ENCODE data around the gene ANKS6.
A peak's percentile ranks its signal among the peaks of the same experiment; 100 is the strongest.

ANKS6 gene

GRCh38 chr9:98732091-98732490, 64.3 kb downstream of the ANKS6 start:
- no peak for DNase-seq

DNA sequence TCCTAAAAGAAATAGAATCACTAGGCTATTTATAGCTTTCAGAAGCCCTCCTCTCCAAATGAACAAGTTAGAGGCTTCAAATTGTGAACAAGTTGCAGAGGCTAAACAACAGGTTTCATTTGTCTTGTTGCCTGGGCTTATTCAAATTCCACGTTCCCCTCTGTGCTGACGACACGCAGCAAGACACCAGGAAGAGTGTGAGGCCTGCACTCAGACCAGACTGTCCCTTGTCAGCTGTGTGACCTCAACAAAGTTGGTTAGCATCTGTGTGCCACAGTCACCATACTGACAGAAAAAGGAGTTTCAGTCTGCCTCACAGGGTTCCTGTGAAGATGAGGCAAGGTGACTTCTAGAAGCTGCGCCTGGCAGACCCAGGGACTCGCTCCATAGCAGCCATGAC, 65.5 kb downstream of the ANKS6 start:
- no peak for DNase-seq

DNA sequence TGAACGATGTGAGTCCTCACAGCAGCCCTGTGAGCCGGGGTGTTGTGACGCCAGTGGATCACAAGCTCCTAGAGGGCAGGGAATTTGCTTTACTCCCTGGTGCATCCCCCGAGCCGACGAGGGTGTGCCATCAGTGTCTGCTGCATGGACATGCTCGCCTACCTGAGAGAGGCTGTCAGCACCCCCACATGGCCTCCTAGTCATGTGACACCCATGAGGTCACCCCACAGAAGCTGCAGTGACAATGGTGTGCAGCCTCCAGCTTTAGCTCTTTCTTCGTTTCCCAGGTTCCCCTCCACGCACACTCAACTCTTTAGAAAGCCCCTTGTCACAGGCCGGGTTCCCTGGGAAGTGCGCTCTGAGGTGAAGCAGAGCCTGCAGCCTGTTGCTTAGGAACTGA, 67.9 kb downstream of the ANKS6 start:
- DNase-seq, result no peak

DNA sequence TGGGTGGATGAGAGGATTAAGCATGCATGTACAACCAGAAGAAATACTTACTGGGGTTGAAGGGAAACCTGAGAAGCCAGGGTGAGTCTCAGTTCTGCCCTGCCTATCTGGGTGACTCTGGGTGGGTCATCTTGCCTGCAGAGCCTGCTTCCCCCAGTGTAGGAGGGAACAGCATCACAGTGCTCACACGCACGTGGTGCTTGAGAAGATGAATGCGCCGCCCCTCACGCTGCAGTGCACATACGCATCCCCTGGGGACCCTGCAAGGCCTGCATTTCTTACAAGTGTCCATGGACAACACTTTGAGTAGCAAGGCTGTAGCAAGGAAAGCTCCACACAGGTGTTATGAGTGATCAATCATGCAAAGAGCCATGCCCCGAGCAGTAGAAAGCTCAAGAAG, 68.9 kb downstream of the ANKS6 start:
- DNase-seq, result peak; percentile 23

GRCh38 chr9:98726735-98727134, 69.6 kb downstream of the ANKS6 start:
- DNase-seq, result peak; percentile 25

- DNase-seq, result no peak
These were observed 71.4 kb downstream of the ANKS6 start for GRCh38 chr9:98724810-98725530.

GRCh38 chr9:98721643-98722042, 74.7 kb downstream of the ANKS6 start:
- no peak for DNase-seq

GRCh38 chr9:98720402-98720801, 76.0 kb downstream of the ANKS6 start:
- no peak for DNase-seq

DNA sequence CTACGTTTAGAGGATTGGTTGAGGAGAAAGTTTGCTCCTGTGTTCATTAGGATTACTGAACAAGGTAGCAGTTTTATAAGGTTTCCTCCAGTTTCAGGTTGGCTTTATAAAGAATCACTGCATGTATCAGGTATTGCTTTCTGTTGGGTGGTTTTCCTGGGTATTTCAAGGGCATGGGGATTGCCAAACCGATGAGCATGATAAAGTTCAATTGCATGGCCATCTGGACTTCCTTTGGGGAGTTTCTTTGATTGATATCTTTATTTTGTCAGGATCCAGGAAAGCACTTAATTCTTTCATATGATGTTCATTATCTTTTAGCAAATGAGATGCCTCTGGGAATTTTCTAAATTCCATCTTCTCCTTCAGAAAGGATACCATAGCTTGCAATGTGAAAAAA, 77.3 kb downstream of the ANKS6 start:
- DNase-seq, result no peak

- no peak for DNase-seq
These were observed 81.5 kb downstream of the ANKS6 start for GRCh38 chr9:98714833-98715232.

DNA sequence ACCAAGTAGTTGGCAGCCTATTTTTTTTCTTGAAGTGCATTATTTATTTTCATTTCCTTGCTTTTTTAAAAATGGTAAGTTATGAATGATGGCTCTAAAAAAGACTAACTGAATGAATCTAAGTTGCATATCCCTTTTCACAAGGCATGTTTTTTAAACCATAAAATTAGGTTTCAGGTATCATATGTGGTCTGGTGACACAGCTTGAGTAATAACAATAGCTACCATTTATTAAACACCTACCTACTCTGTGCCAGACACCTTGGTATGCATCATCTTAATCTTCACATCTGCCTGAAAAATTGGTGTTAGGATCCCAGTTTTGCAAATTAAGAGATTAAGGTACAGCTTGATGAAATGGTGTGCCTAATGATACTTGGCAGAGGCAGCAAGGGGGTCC, 83.4 kb downstream of the ANKS6 start:
- no peak for DNase-seq

DNA sequence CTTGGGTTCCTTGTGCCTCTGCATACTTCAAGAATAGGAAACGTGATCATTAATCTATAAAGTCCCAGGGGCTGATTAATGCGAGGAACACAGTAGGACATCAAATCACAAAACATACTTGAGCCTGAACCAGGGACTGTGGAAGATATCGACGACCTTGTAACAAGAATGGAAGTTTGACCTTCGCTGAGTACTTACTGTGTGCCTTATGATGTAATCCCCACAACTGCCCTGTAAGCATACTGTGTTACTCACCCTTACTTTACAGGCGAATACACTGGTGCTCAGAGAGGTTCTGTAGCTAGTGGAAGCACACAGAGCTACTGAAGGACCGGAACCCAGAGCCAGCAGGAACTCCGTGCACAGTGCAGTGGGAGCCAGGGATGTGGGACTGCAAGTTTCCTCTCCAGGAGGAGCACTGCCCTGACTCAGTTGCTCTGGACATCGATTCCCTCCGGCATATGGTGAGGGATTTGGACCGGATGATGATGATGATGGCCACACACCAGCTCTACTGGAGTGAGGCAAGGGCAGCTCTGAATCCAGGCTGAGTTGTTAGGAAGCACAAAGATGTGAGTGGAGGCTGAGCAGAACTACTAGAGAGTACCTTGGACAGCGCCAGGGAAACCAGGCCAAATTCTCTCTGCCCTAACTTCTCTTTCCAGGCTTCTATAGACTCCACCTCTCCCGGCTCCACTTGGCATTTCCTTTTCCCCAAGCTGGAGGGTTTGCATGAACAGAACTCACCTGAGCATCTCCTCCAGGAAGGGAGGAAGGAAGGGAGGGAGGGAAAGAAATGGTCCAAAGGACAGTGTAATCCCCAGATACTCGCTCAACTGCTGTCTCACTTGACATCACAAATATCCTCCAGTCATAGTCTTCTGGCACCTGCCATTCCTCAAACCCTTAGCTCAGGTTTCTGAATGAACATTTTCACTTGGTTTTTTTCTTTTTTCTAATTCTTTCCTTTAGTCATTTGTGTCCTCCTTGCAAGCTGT, 86.1 kb downstream of the ANKS6 start:
- peak; percentile 78 for DNase-seq

GRCh38 chr9:98708933-98709911, 87.1 kb downstream of the ANKS6 start, which contains the start of gene GABBR2:
Gene GABBR2, minus strand, starts transcription at chr9:98708935. Its CDS starts 198 bp downstream, at chr9:98708737.
- DNase-seq, result peak; percentile 65

- DNase-seq, result peak; percentile 41
These were observed 88.0 kb downstream of the ANKS6 start for GRCh38 chr9:98708103-98708932.

DNA sequence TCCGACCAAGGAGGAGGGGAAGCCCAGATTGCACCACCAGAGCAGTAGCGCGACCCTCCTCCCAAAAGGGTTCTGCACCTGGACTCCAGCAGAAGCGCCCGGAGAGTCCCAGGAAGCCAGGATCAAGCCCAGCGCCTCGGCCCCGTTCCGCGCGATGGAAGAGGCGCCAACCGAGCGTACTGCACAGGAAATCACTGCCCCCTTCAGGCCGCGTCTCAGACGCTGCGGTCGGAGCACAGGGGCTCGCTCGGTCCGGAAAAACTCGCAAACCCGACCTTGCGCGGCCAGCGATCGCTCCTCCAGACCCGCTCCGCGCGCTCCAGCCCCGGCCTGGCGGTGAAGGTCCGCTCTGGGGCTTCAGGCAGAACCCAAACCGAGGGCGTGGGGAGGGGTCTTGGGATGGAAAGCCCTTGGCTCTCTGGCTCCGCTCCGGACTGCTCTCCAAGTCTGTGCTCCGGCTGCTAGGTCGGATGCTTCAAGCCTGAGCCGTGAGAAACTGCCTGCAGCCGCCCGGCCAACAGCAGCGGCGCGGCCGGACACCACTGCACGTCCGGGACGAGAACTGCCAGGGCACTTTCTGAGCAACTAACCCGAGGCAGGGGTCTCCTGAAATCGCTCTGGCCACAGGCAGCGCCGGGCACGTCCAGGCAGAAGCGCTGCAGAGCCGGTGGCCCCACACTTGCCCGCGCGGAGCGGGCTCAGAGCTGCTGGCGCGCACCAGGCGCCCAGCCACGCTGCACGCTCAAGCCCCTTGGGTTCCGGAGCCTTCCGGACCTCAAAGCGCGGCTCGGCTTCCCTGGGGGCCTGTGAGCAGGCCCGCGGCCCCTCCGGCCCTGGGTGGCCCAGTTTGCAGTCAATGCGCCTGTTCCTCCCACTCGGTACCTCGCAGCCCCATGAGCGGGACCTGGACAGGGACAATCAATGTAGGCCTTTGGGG, 88.9 kb downstream of the ANKS6 start:
- DNase-seq, result peak; percentile 93

GRCh38 chr9:98706651-98707165, 89.6 kb downstream of the ANKS6 start:
- no peak for DNase-seq

- no peak for DNase-seq
These were observed 93.4 kb downstream of the ANKS6 start for GRCh38 chr9:98702835-98703380.

DNA sequence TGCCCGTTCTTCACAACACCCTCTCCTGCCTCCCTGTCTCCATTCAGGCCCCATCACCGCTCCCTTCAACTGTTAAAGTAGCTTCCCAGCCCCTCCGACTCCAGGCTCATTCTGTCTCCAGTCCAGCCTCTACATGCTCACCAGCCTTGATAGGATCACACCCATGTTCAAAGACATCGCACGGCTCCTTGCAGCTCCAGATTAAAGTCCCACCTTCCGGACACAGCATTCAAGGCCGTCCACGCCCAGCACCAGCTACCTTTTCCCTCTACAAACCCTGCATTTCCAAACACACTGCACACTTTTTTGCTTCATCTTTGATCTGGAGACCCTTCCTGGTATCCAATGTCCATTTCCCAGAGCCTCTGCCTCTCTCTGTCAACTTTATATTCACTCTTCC, 94.0 kb downstream of the ANKS6 start:
- DNase-seq, result no peak

GRCh38 chr9:98701576-98701975, 94.8 kb downstream of the ANKS6 start:
- no peak for DNase-seq

DNA sequence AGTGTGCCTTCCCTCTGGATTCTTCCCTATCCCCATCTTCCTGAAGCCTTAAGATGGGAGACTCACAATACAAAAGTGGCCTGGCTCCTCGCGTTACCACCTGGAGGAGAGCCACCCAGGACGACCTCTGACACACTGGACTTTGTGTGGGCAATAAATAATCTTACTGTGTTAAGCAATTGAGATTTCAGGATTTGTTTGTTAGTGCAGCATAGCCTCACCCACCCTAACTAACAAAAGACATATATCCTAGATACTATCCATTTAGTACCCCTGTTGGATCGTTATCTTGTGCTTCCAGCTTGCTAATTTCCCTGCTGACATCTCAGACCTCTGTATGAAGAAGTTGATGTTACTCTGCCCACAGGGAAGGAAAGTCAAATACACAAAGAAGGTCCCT, 95.6 kb downstream of the ANKS6 start:
- DNase-seq, result no peak

Measured in eye (tissue), 1 donor.